NOMO-1 treated with dmso at 0.1 percent for 144 hours (cell line): Measurements from ENCODE around the gene PITPNC1.
"Not testable (repeated sequence)": the region's sequence is repeated elsewhere in the genome, so short reads cannot be mapped to it uniquely, and the experiment has no call there.

Source experiments
- DNase-seq: peaks from one replicate; lab custom pipeline; 2025; ENCODE audit not compliant: unreplicated experiment; lab: John Stamatoyannopoulos, UW

Gene PITPNC1

DNA sequence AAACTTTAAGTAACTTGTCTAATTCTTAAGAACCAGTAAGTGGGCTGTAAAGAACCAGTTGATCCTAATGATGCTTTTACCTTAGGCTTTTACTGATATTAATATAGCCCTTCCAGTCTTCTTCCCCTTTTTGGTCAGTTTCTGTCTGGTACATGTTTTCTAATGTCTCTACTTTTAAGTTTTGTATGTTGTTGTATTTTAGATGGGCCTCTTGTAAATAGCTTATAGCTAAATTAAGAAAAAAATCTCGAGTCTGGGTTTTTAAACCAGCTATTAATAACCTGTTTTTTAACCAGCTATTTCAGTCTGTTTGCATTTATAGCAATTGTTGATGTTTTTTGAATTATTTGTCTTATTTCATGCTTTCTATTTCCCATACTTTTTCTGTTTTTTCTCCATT, 79.0 kb downstream of the PITPNC1 start:
- no peak for DNase-seq

DNA sequence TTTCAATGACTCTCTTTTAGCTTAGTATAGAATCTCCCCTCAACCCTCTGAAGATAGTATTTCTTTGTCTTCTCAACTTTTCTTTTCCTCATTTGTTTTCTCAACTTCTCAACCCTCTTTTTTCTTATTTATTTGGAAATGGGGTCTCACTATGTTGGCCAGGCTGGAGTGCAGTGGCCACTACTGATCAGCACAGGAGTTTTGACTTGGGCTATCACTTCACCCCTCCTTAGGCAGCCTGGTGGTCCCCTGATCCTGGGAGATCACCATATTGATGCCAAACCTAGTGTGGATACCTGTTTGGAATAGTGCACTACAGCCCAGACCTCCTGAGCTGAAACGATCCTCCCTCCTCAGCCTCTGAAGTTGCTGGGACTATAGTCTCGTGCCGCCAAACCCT, 79.8 kb downstream of the PITPNC1 start:
- no peak for DNase-seq

DNA sequence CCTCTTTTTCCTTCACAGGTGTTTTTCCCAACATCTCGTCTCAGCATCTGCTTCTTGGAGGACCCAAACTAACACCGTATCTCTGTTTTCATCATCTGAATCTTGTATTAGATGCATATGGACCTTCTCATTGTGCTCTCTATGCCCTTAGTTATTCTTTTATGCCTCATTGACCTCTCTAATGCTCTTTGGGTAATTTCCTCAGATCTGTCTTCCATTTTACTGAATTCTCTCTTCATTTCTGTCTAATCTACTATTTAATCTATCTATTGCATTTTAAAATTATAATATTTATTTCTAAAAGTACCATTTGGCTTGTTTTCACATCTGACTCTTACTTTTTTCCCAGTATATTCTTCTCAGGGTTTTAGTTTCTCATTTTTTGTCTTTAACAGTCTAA, 81.1 kb downstream of the PITPNC1 start:
- DNase-seq = no peak

DNA sequence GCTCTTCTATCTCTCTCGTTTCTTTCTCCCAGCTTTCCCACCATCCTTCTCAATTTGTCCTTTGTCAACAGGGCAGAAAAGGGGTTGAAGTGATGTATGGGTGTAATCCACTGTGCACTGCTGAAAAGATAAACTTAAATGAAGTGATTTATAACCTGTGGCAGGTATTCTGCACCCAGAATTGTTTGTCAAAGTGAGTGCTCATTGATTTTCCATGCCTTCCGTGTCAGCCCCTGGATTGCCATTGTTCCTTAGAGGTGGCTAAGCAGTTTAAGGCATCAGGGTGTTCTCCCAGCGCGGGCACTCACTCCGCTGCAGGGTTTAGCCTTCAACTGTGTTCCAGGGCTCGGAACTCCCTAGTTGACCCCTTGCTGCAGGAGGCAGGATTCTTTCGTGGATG, 82.9 kb downstream of the PITPNC1 start:
- no peak for DNase-seq

DNA sequence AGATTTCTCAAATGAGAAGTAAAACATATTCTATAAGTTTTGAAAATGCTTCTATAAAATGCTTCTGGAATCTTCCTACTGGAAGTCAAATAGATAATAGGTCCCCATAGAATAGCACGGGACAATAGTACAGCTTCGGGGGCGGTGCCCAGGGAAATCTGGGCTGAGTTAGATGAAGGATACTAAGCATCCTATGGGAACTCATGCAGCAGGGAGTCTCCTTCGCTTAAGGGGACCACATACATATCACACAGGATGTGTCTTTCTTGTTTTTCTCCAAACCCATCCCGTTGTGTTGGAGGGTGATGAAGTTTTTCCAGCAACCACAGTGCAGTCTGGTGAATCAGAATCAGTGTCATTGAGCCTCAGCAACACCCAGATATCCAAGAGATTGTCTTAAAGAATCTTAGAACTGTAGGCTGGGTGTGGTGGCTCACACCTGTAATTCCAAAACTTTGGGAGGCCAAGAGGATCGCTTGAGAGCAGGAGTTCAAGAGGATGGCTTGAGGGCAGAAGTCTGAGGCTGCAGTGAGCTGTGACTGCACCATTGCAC, 84.2 kb downstream of the PITPNC1 start:
- DNase-seq = no peak

DNA sequence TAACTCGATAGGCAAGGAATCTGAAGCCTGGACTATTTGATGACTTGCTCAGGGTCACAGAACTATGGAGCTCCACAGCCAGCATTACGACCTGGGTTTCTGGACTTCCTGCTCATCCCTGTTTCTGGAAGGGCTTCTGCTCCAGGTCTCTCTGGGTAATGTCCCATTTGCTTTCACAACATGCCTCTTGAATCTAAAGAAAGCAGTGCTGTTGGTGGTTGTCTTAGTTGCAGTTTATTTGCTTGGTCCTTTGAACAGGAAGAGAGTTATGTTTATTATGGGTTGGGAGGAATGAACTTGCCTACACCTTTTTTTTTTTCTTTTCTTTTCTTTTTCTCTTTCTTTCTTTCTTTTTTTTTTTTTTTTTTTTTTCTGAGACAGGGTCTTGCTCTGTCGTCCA, 84.8 kb downstream of the PITPNC1 start:
- DNase-seq = no peak

DNA sequence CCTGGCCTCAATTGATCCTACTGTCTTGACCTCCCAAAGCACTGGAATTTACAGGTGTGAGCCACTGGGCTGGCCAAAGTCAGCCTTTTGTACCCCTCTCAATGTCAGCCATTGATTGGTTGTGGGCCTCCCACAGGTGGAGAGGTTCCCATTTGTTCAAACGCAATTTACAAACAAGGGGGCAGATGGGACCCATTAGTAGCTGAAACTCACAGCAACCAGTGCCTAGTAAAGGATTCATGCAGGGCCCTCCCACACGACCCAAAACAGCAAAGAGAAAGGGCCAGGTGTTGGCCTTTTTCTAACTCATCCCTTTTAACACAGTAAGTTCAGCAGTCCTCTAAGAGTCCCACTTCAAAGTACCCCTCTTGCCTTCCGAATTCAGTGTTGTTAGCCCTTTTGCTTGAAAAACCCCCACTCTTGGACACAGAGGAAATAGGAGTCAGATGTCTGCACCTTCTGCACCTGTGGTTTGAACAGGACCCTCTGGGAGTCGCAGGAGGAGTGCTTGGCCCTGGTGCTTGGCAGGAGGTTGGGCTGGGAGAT, 89.2 kb downstream of the PITPNC1 start:
- no peak for DNase-seq

DNA sequence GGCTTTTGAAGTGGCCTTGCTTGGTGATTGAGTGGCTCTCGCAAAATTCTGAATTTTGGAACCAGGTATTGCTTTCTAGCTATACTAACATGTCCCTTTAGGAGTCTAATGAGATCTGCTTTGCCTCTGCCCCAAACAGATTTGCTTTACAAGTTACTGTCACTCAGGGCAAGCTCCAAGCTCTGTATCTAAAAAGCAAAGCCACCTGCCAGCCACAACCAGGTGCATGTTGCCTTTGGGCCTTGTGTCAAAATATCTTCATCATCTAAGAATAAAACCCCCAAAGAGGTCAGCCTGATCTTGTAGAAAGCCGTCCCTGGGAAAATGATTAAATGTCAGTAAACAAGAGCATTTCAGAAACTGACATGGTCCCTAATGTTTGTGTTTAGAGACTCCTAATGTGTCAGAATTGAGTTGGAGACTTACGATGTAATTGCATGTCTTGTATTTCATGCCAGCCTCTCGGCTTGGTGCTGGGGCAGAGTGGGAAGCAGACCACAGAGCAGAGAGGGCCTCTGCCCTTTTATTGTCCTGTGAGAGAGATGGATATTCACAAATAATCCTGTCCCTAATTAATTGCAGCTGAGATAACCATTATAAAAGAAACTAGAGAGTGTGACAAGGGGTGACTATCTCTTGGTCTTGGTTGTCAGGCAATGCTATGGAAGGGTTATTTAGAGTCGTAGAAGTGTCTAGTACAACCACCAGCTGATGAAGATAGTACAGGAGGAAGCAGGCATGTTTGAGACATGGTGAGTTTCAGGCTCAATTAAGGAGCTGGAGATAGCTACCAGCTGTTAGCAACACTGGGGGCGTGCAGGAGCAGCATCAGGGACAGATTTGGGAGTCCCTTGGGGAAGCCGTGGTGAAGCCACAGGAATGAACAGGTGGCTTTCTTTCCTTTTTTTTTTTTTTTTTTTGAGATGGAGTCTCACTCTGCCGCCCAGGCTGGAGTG, 90.7 kb downstream of the PITPNC1 start:
- DNase-seq = no peak

DNA sequence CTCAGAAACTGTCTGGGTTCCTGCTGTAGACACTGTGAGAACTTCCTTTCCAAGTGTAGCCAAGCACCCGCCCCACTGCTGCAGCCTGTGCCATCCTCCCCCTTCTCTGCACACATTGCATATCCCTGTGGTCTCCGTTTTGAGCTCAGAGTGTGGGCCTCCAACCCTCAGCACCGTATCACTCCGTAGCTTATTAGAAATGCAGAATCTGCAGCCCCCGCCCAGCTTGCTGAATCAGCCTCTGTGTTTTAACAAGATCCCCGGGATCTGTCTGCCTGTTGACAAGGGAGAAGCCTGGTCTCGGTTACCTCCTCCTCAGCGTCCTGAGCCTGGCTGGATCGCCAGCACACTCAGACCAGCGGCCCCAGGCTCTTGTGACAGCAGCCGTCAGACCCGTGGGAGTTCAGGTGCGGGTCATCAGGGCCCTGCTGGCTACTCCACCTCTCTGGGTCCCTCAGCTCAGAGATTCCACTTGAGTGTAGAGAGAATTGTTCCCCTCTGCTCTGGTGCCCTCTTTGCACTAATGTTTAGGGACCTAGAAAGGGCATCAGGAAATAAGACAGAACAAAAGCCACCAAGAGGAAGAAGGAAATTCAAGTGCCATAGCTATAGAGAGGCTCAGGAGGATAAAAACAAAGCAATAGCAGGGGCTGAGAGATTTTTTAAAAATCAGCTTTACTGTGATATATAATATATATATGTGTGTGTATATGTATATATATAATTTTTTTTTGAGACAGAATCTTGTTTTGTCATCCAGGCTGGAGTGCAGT, 92.3 kb downstream of the PITPNC1 start:
- no peak for DNase-seq

DNA sequence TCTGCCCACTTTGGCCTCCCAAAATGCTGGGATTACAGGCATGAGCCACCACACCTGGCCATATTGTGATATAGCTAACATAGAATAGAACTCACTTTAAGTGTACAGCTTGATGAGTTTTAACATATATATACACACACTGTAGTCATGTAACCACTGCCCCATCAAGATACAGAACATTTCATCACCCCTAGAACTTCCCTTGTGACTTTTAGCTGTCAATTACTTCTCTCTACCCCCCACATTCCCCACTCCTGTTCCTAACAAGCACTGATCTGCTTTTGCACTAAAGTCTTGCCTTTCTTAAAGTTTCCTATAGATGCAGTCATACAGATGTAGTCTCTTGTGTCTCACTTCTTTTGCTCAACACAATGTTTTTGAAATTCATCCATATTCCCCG, 93.1 kb downstream of the PITPNC1 start:
- DNase-seq = no peak

DNA sequence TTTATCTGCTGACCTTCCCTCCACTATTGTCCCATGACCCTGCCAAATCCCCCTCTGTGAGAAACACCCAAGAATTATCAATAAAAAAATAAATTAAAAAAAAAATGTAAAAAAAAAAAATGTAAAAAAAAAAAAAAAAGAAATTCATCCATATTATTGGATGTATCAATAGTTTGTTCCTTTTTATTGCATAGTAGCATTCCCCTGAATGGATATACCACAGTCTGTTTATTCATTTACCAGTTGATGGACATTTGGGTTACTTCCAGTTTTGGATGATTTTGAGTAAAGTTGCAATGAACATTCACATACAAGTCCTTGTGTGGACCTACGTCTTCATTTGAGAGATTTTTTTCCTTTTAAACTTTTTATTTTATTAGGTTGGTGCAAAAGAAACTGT, 94.0 kb downstream of the PITPNC1 start:
- DNase-seq = no peak

DNA sequence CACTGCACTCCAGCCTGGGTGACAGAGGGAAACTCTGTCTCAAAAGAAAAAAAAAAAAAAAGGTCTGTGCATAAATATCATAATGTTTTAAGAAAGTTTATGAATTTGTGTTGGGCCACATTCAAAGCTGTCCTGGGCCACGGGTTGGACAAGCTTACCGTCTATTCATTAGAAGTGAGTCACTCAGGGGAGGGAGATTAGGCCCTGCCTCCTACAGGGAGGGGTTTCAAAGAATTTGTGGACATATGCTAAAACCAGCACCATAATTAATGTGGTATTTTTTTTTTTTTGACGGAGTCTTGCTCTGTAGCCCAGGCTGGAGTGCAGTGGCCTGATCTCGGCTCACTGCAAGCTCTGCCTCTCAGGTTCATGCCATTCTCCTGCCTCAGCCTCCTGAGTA, 95.5 kb downstream of the PITPNC1 start:
- DNase-seq = not testable (repeated sequence)

DNA sequence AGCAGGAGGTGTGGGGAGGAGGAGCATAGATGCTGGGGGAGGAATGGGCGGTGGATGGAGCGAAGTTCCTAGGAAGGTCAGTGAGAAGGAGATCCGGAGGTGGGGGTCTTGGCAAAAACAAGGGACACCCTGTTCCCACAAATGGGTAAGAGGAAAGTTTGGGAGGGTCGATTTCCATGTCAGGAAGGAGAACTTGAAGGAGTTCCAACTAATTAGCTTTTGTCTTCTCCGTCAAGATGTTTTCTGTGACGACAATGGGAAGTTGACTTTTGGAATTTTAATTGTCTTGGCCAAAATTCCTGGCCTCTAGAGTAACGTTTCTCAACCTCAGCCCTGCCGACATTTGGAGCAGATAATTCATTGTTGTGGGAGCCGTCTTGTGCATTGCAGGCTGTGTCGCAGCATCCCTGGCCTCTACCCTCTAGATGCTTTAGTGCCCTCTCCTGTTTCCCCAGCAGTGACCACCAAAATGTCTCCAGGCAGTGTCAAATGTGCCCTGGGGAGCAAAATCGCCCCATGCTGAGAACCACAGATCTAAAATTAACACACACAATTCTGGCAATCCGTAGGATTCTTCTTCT, 97.1 kb downstream of the PITPNC1 start:
- no peak for DNase-seq

DNA sequence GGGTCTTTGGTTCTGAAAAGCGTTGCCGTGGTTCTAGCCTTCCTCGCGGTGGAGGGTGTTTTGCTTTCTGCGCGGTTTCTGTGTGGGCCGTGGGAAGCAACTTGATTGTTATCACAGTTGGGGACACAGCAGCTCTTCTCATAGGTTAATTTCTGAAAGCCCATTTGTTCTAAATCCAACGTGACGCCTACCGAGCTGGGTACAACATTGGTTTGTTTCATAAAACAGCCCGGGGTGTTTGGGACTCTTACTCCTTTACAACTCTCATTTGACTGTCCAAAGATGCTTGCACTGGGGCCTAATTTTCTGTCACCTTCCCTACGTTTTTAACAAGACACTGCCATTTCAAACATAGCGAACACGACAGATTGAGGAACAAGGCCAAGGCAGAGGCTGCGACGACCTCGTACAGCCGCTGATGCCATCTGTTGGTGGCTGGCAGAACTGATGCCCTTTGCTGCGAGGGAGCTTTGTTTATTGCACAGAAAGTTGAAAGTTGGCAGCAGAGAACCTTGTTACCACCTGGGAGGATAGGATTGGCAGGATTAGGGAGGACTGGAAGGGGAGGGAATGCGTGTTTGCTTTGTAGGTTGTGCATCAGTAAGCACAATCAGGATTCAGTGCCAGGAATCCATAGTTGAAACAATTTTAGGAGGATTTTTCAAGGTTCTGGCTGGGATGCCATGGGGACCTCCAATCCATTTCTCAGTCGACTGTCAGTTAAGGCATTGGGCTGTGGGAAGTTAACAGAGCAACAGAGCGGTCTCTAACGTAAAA, 98.3 kb downstream of the PITPNC1 start:
- peak; percentile 84 for DNase-seq

DNA sequence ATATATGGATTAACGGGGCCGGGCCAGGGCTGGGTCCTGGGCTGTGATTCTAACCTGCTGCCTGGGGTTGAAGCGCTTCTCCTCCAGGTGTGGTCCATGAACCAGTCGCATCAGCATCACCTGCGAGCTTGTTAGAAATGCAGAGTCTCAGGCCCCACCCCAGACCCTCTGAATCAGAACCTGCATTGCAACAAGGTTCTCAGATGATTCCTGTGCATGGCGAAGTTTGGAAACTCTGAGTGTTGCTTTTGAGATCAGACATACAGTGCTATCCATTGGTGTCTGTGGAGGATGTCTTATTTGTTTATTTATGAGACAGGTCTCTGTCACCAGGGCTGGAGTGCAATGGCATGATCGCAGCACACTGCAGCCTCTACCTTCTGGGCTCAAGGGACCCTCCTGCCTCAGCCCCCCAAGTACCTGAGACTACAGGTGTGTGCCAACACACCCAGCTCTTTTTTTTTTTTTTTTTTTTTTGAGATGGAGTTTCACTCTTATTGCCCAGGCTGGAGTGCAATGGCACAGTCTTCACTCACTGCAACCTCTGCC, 99.8 kb downstream of the PITPNC1 start:
- DNase-seq = no peak

DNA sequence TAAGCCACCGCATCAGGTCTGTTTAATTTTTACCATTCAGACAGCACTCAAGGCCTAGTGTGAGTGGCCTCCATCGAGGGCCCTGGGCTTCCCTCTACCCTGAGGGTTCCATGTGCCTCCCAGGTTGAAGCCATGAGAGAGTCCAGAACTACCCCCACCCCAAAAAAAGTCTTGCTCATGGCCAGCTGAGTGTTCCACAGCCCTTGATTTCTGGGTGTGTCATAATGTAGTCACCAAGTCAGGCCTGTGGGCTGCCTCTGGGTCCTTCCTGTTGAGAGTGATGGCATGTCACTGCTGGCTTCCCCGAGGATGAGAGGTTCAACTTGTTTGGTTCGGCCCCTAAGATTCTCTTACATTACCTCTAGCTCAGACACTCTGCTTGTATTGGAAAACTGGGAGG, 100.6 kb downstream of the PITPNC1 start:
- no peak for DNase-seq

DNA sequence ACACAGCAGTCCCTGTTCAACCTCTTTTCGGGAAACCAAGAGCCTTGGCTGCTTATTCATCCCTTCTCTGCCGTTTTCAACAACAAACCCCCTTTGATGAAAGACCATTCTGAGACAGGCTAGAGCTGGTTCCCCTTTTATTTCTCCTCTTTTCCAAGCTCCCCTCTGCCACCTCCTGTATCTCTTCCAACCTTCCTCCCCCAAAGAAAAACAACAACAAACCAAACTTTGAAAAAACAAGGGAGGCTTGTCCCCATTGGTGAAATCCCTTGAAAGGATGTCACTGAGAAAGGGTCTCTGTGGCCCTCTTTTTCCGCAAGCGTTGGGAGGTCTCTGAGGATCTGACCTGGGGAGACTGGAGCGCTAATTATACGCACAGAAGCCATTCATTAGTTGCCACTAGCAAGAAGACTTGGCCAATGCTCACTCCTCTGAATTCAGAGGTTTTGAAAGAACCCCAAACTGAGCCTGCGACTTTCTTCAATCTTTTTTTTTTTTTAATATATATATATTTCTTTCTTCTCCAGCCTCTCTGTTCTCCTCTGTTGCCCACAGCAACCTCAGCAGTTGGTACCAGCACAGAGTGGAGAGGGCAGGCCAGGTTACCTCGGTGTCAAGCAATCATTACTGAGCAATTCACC, 101.4 kb downstream of the PITPNC1 start:
- no peak for DNase-seq

DNA sequence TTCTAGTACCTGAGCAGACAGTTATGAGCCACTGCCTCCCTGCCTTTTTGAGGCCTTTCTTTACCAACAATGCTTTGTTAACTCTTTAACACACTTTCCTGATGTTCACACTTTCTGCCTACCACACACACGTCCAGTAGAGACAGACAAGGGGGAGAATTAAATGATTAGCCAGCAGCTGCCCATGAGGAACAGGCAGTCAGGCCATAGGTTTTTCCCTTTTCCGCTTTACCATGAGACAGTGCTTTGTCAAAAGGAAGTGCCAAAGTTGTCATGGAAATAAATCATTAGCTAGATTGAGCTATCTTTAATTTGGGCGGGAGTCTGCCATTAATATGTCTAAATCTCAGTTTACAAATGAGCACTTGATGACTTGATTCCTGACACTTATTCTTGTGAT, 102.1 kb downstream of the PITPNC1 start:
- DNase-seq = no peak

DNA sequence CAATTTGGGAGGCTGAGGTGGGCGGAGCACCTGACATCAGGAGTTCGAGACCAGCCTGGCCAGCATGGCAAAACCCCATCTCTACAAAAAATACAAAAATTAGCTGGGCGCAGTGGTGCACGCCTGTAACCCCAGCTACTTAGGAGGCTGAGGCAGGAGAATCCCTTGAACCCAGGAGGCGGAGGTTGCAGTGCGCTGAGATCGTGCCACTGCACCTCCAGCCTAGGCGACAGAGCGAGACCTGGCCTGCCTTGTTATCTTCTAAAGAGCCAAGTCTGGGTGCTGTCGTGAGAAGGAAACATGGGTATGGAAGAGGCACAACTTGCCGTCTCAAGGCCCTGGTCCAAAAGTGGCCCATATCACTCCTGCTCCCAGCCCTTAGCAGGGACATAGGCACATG, 103.9 kb downstream of the PITPNC1 start:
- not testable (repeated sequence) for DNase-seq

DNA sequence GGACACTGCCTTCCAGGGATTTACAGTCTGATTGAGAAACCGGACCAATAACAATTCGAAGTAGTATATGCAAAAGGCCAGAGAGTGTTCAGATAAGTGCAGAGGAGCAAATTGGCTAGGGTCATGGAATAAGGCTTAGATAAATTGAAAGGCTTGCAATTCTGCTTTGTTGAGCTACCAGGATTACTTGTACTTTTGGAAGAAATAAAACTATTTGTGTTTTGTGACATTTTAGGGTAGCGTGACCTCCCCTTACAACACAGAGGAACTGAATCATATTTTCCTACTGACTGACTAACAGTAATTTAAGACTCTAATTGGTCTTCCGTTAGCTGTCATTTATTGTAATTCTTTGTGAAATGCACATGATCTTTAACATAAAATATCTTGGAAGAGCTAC, 104.7 kb downstream of the PITPNC1 start:
- DNase-seq = peak; percentile 52
